Measurements from ENCODE around the gene ZDHHC7. TPM values are rescaled to one million over a fixed set of nuclear protein-coding genes. Genes with fewer than 3 reads are reported as not detected.
A peak's percentile ranks its signal among the peaks of the same experiment; 100 is the strongest.

Gene ZDHHC7
- total and polyA plus RNA-seq, 9 of the 15 experiments (the other 6 are each of a cell fraction or from before 2014, with no cell fraction given) = 1.7 to 49.7 (median 37.4) TPM

GRCh38 chr16:85010931-85011845, at the start of gene ZDHHC7 (continued):
- no peak for TF ChIP-seq MLX (CRISPR knock-in tag; conservative IDR thresholded peaks at IDR 0.05)
- TF ChIP-seq ZBTB40 (IDR thresholded peaks at IDR 0.05) = peak; percentile 98
- TF ChIP-seq ZBTB40 (CRISPR knock-in tag; IDR thresholded peaks at IDR 0.05) = no peak
- peak; percentile 75; the same call in 1 of the 2 replicates for TF ChIP-seq GATAD2A (IDR thresholded peaks at IDR 0.05)
- TF ChIP-seq VEZF1 (CRISPR knock-in tag; IDR thresholded peaks at IDR 0.05) = peak; percentile 59
- peak; percentile 62; the same call in 1 of the 2 replicates for TF ChIP-seq ZNF592 (IDR thresholded peaks at IDR 0.05)
- no peak for TF ChIP-seq CCAR2 (IDR thresholded peaks at IDR 0.05; ENCODE audit: low read depth, low read length)
- no peak for TF ChIP-seq ZNF77 (CRISPR knock-in tag; IDR thresholded peaks at IDR 0.05)
- TF ChIP-seq SAFB2 (IDR thresholded peaks at IDR 0.05; ENCODE audit: borderline replicate concordance, low read depth, low read length, severe bottlenecking) = no peak
- peak; percentile 13; the same call in 1 of the 2 replicates for TF ChIP-seq ELF2 (CRISPR knock-in tag; IDR thresholded peaks at IDR 0.05)
- TF ChIP-seq L3MBTL2 (IDR thresholded peaks at IDR 0.05) = peak; percentile 73

All from K562 (cell line).